H1 (cell line): ENCODE data around the gene ENTPD2. TPM values are rescaled to one million over a fixed set of nuclear protein-coding genes. Genes with fewer than 3 reads are reported as not detected.

Experiments
- CREB1 ChIP-seq: IDR thresholded peaks from 2 replicates; pipeline ENCODE4 v1.6.1; 2012; ENCODE audit warnings: inconsistent platforms
- KDM1A ChIP-seq: fragments of 200-600, 300-600 bp; sonication (generic); IDR thresholded peaks from 2 replicates; pipeline ENCODE4 v1.7.1; 2016; ENCODE audit warnings: mild to moderate bottlenecking, low read length, borderline replicate concordance
- KDM5A ChIP-seq: fragments of 200-600 bp; IDR thresholded peaks from 2 replicates; pipeline ENCODE4 v1.7.1; 2012; ENCODE audit warnings: mild to moderate bottlenecking, low read length, inconsistent platforms, mixed read lengths
- NRF1 ChIP-seq: IDR thresholded peaks from 2 replicates; pipeline ENCODE4 v1.6.1; 2011; ENCODE audit warnings: mild to moderate bottlenecking, low read depth, low read length, improper control_type of control experiment
- POLR2A ChIP-seq, 2 experiments: IDR thresholded peaks; 1 replicate in 1 of 2; 2 replicates in 1 of 2; pipeline ENCODE4 v1.6.1; 2011; ENCODE audit warnings: low read depth in 2 of 2, low read length in 2 of 2, mild to moderate bottlenecking in 2 of 2; ENCODE audit errors: control extremely low read depth in 1 of 2
- SRF ChIP-seq: IDR thresholded peaks from 2 replicates; pipeline ENCODE4 v1.6.1; 2011; ENCODE audit warnings: mild to moderate bottlenecking, low read depth, low read length, moderate library complexity
- polyA plus RNA-seq, 7 experiments: library from polyadenylated mRNA; depleted of rRNA in 3 of 7; stranded (reverse) in 5 of 7; unstranded in 2 of 7; fragments of >200 nt in 5 of 7; fragments of 200-250 nt in 2 of 7; gene quantifications; 1 replicate in 5 of 7; 2 replicates in 1 of 7; 4 replicates in 1 of 7; pipeline versions ENCODE4 v1.2.1 to v1.2.3, GENCODE V29; 2011 to 2013; ENCODE audit warnings: missing spikeins in 2 of 7, mixed read lengths in 2 of 7
- total RNA-seq: library from RNA; stranded (reverse); fragmentation: NEBNext Ultra II Directional; extraction: Animal tissue kit (Norgen Biotek cat#: 25700); gene quantifications from 2 replicates; pipeline ENCODE4 v1.2.1, GENCODE V29; 2021
- TF ChIP-seq, protein P1 (sequence below): fragments of 300-600 bp; sonication (generic); IDR thresholded peaks from 2 replicates; pipeline ENCODE4 v1.7.1; 2012; ENCODE audit warnings: low read length, moderate library complexity, mild to moderate bottlenecking, inconsistent platforms; ENCODE audit not compliant: insufficient replicate concordance

Gene ENTPD2
- total and polyA plus RNA-seq, 2 of the 8 experiments (the other 6 are each of a cell fraction or from before 2014, with no cell fraction given), result 0.65 to 3.8 TPM

DNA sequence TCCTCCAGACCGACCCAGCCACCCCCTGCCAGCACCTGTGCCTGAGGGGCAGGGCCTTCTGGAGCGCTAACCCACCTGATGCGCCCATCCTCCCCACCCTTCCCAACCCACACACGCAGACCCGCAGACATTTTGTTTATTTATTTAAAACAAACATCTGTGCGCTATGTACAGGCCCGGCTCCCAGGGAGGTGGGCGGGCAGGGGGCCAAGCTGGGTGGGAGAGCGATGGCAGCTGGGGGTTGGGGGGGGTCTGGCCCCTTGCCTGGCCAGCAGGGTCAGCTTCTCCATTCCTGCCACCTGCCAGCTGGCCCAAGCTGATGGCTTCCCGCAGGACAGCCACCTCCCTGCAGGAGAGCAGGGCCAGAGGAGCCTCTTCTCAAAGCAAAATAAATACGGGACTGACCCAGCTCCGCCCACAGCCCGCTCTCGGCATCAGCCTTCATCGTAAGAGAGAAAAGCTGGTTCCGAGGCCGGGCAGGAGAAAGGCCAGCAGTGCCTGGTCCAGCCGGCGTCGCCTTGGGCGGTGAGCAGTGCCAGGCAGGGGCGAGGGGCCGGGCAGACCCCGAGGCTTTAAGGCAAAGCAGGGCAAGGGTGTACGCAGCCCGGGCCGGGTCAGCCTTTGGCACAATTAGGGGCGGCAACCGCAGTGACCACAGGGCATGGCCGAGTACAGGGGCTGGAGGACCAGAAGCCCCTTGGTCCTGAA is 46.6 kb downstream of the ENTPD2 start (continued):
- TF ChIP-seq, protein P1, sequence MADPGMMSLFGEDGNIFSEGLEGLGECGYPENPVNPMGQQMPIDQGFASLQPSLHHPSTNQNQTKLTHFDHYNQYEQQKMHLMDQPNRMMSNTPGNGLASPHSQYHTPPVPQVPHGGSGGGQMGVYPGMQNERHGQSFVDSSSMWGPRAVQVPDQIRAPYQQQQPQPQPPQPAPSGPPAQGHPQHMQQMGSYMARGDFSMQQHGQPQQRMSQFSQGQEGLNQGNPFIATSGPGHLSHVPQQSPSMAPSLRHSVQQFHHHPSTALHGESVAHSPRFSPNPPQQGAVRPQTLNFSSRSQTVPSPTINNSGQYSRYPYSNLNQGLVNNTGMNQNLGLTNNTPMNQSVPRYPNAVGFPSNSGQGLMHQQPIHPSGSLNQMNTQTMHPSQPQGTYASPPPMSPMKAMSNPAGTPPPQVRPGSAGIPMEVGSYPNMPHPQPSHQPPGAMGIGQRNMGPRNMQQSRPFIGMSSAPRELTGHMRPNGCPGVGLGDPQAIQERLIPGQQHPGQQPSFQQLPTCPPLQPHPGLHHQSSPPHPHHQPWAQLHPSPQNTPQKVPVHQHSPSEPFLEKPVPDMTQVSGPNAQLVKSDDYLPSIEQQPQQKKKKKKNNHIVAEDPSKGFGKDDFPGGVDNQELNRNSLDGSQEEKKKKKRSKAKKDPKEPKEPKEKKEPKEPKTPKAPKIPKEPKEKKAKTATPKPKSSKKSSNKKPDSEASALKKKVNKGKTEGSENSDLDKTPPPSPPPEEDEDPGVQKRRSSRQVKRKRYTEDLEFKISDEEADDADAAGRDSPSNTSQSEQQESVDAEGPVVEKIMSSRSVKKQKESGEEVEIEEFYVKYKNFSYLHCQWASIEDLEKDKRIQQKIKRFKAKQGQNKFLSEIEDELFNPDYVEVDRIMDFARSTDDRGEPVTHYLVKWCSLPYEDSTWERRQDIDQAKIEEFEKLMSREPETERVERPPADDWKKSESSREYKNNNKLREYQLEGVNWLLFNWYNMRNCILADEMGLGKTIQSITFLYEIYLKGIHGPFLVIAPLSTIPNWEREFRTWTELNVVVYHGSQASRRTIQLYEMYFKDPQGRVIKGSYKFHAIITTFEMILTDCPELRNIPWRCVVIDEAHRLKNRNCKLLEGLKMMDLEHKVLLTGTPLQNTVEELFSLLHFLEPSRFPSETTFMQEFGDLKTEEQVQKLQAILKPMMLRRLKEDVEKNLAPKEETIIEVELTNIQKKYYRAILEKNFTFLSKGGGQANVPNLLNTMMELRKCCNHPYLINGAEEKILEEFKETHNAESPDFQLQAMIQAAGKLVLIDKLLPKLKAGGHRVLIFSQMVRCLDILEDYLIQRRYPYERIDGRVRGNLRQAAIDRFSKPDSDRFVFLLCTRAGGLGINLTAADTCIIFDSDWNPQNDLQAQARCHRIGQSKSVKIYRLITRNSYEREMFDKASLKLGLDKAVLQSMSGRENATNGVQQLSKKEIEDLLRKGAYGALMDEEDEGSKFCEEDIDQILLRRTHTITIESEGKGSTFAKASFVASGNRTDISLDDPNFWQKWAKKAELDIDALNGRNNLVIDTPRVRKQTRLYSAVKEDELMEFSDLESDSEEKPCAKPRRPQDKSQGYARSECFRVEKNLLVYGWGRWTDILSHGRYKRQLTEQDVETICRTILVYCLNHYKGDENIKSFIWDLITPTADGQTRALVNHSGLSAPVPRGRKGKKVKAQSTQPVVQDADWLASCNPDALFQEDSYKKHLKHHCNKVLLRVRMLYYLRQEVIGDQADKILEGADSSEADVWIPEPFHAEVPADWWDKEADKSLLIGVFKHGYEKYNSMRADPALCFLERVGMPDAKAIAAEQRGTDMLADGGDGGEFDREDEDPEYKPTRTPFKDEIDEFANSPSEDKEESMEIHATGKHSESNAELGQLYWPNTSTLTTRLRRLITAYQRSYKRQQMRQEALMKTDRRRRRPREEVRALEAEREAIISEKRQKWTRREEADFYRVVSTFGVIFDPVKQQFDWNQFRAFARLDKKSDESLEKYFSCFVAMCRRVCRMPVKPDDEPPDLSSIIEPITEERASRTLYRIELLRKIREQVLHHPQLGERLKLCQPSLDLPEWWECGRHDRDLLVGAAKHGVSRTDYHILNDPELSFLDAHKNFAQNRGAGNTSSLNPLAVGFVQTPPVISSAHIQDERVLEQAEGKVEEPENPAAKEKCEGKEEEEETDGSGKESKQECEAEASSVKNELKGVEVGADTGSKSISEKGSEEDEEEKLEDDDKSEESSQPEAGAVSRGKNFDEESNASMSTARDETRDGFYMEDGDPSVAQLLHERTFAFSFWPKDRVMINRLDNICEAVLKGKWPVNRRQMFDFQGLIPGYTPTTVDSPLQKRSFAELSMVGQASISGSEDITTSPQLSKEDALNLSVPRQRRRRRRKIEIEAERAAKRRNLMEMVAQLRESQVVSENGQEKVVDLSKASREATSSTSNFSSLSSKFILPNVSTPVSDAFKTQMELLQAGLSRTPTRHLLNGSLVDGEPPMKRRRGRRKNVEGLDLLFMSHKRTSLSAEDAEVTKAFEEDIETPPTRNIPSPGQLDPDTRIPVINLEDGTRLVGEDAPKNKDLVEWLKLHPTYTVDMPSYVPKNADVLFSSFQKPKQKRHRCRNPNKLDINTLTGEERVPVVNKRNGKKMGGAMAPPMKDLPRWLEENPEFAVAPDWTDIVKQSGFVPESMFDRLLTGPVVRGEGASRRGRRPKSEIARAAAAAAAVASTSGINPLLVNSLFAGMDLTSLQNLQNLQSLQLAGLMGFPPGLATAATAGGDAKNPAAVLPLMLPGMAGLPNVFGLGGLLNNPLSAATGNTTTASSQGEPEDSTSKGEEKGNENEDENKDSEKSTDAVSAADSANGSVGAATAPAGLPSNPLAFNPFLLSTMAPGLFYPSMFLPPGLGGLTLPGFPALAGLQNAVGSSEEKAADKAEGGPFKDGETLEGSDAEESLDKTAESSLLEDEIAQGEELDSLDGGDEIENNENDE, result no peak
- TF ChIP-seq NRF1 (no peak), KDM5A (no peak), CREB1 (no peak), KDM1A (no peak), POLR2A (IDR thresholded peaks at IDR 0.05; ENCODE audit: control extremely low read depth in 1 of 2, low read depth in 2 of 2, low read length in 2 of 2) (no peak), SRF (no peak)
